Fibroblast of lung (primary cell): ENCODE measurements around the gene PPIA.

Experiments used
- CTCF ChIP-seq, 2 donors: IDR thresholded peaks in 1 of 2; conservative IDR thresholded peaks in 1 of 2; 1 replicate in 1 of 2; 2 replicates in 1 of 2; pipeline ENCODE4 v1.5.1; 2011 to 2012; ENCODE audit warnings: low read length in 2 of 2, control low read depth in 1 of 2, inconsistent platforms in 1 of 2, low read depth in 1 of 2, mild to moderate bottlenecking in 1 of 2
- EZH2 ChIP-seq: IDR thresholded peaks from 2 replicates; pipeline ENCODE4 v1.5.1; 2012; ENCODE audit warnings: low read length, control low read depth, mild to moderate bottlenecking; ENCODE audit errors: missing control alignments

GRCh38 chr7:44784364-44784763, 12.1 kb upstream of the PPIA start:
- TF ChIP-seq CTCF (conservative IDR thresholded peaks at IDR 0.05 in 1 of 2, IDR thresholded peaks at IDR 0.05 in 1 of 2; ENCODE audit: low read depth in 1 of 2, low read length in 2 of 2) (no peak), EZH2 (no peak)
